Measurements from ENCODE around the gene GABARAP.
A peak's percentile ranks its signal among the peaks of the same experiment; 100 is the strongest.

GABARAP gene

GRCh38 chr17:7241783-7242716 is at the start of gene GABARAP:
Gene GABARAP, minus strand, starts transcription at chr17:7242449. Its CDS starts 119 bp downstream, at chr17:7242330.
- TF ChIP-seq EP300 (IDR thresholded peaks at IDR 0.05; ENCODE audit: borderline replicate concordance) (no peak), NFIC (IDR thresholded peaks at IDR 0.05) (no peak), TAF1 (IDR thresholded peaks at IDR 0.05; ENCODE audit: low read depth) (no peak; the same call in 1 of the 2 replicates), RAD21 (IDR thresholded peaks at IDR 0.05; ENCODE audit: low read depth) (no peak), YY1 (IDR thresholded peaks at IDR 0.05; ENCODE audit: low read depth) (peak; percentile 28; the same call in 1 of the 2 replicates), REST (IDR thresholded peaks at IDR 0.05; ENCODE audit: low read depth) (no peak), CEBPB (IDR thresholded peaks at IDR 0.05) (no peak), FOXM1 (IDR thresholded peaks at IDR 0.05; ENCODE audit: borderline replicate concordance, low read depth) (no peak), ZBTB7A (IDR thresholded peaks at IDR 0.05; ENCODE audit: low read depth) (peak; percentile 79; the same call in 1 of the 2 replicates), TCF12 (IDR thresholded peaks at IDR 0.05; ENCODE audit: low read depth) (no peak), TEAD4 (IDR thresholded peaks at IDR 0.05) (no peak; the same call in 1 of the 2 replicates), CREB1 (IDR thresholded peaks at IDR 0.05; ENCODE audit: low read depth) (0 out of 2 replicates have a peak, but pooled peaks have one; percentile 21), EGR1 (IDR thresholded peaks at IDR 0.05) (peak; percentile 72)
- TF ChIP-seq, protein P1, sequence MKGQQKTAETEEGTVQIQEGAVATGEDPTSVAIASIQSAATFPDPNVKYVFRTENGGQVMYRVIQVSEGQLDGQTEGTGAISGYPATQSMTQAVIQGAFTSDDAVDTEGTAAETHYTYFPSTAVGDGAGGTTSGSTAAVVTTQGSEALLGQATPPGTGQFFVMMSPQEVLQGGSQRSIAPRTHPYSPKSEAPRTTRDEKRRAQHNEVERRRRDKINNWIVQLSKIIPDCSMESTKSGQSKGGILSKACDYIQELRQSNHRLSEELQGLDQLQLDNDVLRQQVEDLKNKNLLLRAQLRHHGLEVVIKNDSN (IDR thresholded peaks at IDR 0.05), result peak; percentile 89
- TF ChIP-seq, protein P2, sequence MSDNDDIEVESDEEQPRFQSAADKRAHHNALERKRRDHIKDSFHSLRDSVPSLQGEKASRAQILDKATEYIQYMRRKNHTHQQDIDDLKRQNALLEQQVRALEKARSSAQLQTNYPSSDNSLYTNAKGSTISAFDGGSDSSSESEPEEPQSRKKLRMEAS (IDR thresholded peaks at IDR 0.05), result no peak; the same call in 1 of the 2 replicates

DNA sequence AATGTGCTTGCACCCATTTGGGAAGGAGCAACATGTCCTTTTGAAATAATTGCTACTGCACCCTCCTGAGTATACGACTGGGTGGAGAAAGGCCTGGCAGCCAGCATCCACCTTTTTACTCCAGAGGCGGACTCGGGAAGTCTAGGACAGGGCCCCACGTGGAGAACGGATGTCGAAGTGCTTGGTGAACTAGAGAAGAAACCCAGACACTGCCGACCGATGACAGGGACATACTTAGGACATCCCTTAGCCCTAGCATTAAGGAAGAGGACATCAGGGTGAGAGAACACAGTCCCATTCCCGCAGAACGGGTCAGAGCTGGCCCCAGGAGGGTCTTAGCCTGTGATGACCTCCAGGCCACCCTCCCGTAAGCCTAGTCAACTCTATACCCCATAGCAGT is 48.4 kb upstream of the GABARAP start:
- TF ChIP-seq REST (IDR thresholded peaks at IDR 0.05; ENCODE audit: low read depth) (no peak), ZBTB7A (IDR thresholded peaks at IDR 0.05; ENCODE audit: low read depth) (no peak)

DNA sequence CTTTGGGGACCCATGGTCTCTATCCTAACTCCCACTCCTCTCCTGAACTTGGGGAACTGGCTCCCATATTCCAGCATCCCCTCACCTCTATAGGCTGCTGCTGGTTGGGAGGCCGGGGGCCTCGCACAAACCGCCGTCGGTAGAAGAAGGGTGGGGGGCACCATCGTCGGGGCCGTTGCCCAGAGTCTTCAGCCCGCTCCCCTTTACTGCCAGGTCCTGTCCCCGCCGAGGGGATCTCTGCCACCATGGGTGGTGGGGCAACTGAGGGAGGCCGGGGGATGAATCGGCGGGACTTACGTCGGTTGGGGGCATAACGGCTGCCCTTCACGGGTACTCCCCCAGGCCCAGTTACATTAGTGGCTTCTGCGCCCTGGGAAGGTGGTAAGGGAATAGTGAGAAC is 47.9 kb upstream of the GABARAP start:
- no peak for TF ChIP-seq RAD21 (IDR thresholded peaks at IDR 0.05; ENCODE audit: low read depth)
- TF ChIP-seq TAF1 (IDR thresholded peaks at IDR 0.05; ENCODE audit: low read depth), result no peak
- no peak for TF ChIP-seq FOXM1 (IDR thresholded peaks at IDR 0.05; ENCODE audit: borderline replicate concordance, low read depth)
- no peak for TF ChIP-seq TCF12 (IDR thresholded peaks at IDR 0.05; ENCODE audit: low read depth)
- TF ChIP-seq CREB1 (IDR thresholded peaks at IDR 0.05; ENCODE audit: low read depth), result no peak
- TF ChIP-seq, protein P1 (IDR thresholded peaks at IDR 0.05), result no peak
- TF ChIP-seq REST (IDR thresholded peaks at IDR 0.05; ENCODE audit: low read depth), result no peak
- TF ChIP-seq, protein P2 (IDR thresholded peaks at IDR 0.05), result no peak
- no peak for TF ChIP-seq ZBTB7A (IDR thresholded peaks at IDR 0.05; ENCODE audit: low read depth)
- no peak for TF ChIP-seq CEBPB (IDR thresholded peaks at IDR 0.05)
- TF ChIP-seq TEAD4 (IDR thresholded peaks at IDR 0.05), result no peak
- no peak for TF ChIP-seq NFIC (IDR thresholded peaks at IDR 0.05)
- TF ChIP-seq EGR1 (IDR thresholded peaks at IDR 0.05), result no peak
- TF ChIP-seq EP300 (IDR thresholded peaks at IDR 0.05; ENCODE audit: borderline replicate concordance), result no peak
- TF ChIP-seq YY1 (IDR thresholded peaks at IDR 0.05; ENCODE audit: low read depth), result no peak

All from Ishikawa (cell line).